Loucy (cell line): ENCODE measurements around the gene FSIP2.

Experiments used
- CTCF ChIP-seq: fragments of 200-600 bp; sonication (generic); conservative IDR thresholded peaks from 2 replicates; pipeline ENCODE4 v1.5.1; 2014; ENCODE audit warnings: mild to moderate bottlenecking, antibody characterized with exemption, low read length
- EZH2phosphoT487 ChIP-seq: fragments of 200-600 bp; IDR thresholded peaks from 2 replicates; pipeline ENCODE4 v1.6.1; 2018; ENCODE audit warnings: antibody characterized with exemption, mild to moderate bottlenecking, moderate library complexity, borderline replicate concordance

GRCh38 chr2:185771396-185771795 is 32.8 kb downstream of the FSIP2 start:
- TF ChIP-seq CTCF (no peak), EZH2phosphoT487 (no peak)
